HEK293T (cell line): Measurements from ENCODE around the gene ZNF829.

Experiments used
- CTCF ChIA-PET: fragments of 350-600 bp; formaldehyde crosslinking; extraction: SDS; loops from one replicate; lab custom pipeline; 2021; ENCODE audit warnings: antibody characterized with exemption, inconsistent platforms; lab: Yijun Ruan, JAX
- POLR2A ChIA-PET: fragments of 350-600 bp; formaldehyde crosslinking; extraction: SDS; loops from one replicate; lab custom pipeline; 2020; ENCODE audit warnings: antibody characterized with exemption, inconsistent platforms; lab: Yijun Ruan, JAX
- DNase-seq: peaks from one replicate; pipeline ENCODE4 v3.0.0; 2012; ENCODE audit warnings: mixed read lengths; ENCODE audit errors: extremely low spot score
- ARNT ChIP-seq: fragments of 450-650 bp; IDR thresholded peaks from 2 replicates; pipeline ENCODE4 v1.6.1; 2017; ENCODE audit warnings: mild to moderate bottlenecking
- BHLHE40 ChIP-seq: fragments of 450-650 bp; IDR thresholded peaks from 2 replicates; pipeline ENCODE4 v1.6.1; 2016; ENCODE audit warnings: mild to moderate bottlenecking, moderate library complexity, borderline replicate concordance
- CTBP1 ChIP-seq: fragments of 450-650 bp; IDR thresholded peaks from 2 replicates; pipeline ENCODE4 v1.6.1; 2016; ENCODE audit warnings: borderline replicate concordance
- ELF4 ChIP-seq: fragments of 450-650 bp; IDR thresholded peaks from 2 replicates; pipeline ENCODE4 v1.6.1; 2017; ENCODE audit warnings: antibody characterized with exemption
- FOXA1 ChIP-seq: fragments of 450-650 bp; IDR thresholded peaks from 2 replicates; pipeline ENCODE4 v1.6.1; 2016; ENCODE audit warnings: mild to moderate bottlenecking
- FOXK2 ChIP-seq: fragments of 450-650 bp; IDR thresholded peaks from 2 replicates; pipeline ENCODE4 v1.6.1; 2016; ENCODE audit warnings: mild to moderate bottlenecking
- FOXM1 ChIP-seq: fragments of 450-650 bp; IDR thresholded peaks from 2 replicates; pipeline ENCODE4 v1.6.1; 2017; ENCODE audit warnings: mild to moderate bottlenecking, borderline replicate concordance
- HDGF ChIP-seq: fragments of 450-650 bp; IDR thresholded peaks from 2 replicates; pipeline ENCODE4 v1.6.1; 2017; ENCODE audit warnings: antibody characterized with exemption, borderline replicate concordance
- L3MBTL2 ChIP-seq: fragments of 450-650 bp; conservative IDR thresholded peaks from 2 replicates; pipeline ENCODE4 v1.6.1; 2016; ENCODE audit warnings: mild to moderate bottlenecking
- LEF1 ChIP-seq: fragments of 450-650 bp; IDR thresholded peaks from 2 replicates; pipeline ENCODE4 v1.6.1; 2017; ENCODE audit warnings: mild to moderate bottlenecking, borderline replicate concordance
- NFRKB ChIP-seq: fragments of 450-650 bp; IDR thresholded peaks from 2 replicates; pipeline ENCODE4 v1.6.1; 2016; ENCODE audit warnings: mild to moderate bottlenecking, moderate library complexity
- PKNOX1 ChIP-seq: fragments of 450-650 bp; IDR thresholded peaks from 2 replicates; pipeline ENCODE4 v1.6.1; 2016
- SP1 ChIP-seq: fragments of 450-650 bp; IDR thresholded peaks from 2 replicates; pipeline ENCODE4 v1.6.1; 2017
- SUZ12 ChIP-seq: fragments of 450-650 bp; IDR thresholded peaks from 2 replicates; pipeline ENCODE4 v1.6.1; 2016; ENCODE audit warnings: mild to moderate bottlenecking
- TARDBP ChIP-seq: fragments of 450-650 bp; IDR thresholded peaks from 2 replicates; pipeline ENCODE4 v1.6.1; 2016
- ZNF384 ChIP-seq: fragments of 450-650 bp; IDR thresholded peaks from 2 replicates; pipeline ENCODE4 v1.6.1; 2016

ZNF829 gene

DNA sequence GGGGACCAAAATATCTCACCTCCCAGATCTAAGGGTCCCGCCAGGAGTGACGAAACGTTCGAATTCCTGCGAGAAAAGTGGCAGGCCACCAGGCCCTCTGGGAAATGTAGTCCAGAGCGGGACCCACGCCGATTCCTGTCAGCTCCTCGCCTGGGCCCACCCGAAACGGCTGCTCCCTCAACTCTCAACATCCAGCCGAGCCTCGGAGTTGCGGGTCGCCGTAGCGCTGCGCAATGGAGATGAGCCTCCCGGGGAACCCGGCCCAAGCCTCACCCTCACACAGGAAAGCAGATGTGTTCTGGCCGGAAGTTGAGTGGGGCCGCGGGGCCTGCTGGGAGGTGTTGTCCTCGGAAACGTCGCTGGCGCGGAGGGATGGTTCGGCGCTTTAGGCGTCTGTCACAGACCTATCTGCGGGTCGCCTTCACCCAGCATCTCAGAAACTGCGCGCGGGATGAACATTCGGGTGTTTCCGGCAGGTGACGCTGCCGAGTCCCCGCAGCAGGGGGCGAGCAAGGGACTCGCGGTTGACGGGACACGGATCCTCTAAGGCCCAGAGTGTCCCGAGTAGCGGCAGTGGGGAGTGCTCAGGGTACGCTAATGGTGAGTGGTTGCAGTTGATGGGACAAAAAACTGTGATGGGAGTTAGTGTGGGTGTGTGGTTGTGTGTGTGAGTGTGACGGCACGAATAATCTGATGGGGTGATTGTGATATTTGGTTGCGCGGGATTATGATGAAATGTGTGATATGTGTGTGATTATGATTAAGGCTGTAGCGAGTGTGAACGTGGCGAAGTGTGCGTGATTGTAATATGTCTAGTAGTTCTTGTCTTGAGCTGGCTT lies at the start of gene ZNF829, which contains the start of gene ZNF568:
ZNF829 (minus strand) TSS at position 300 of the 839 bp plus-strand sequence. CDS start 1,124 bp downstream, outside the sequence.
ZNF568 (plus strand) TSS at position 341 of the 839 bp plus-strand sequence. CDS start 6,439 bp downstream, outside the sequence.
- ChIA-PET POLR2A (no interaction called here), CTCF (no interaction called here)
- peak; percentile 79 for DNase-seq
- TF ChIP-seq TARDBP (peak; percentile 61; the same call in 1 of the 2 replicates), FOXM1 (no peak), FOXK2 (no peak), ARNT (no peak), SP1 (no peak), NFRKB (no peak), L3MBTL2 (peak; percentile 61; the same call in 1 of the 2 replicates), CTBP1 (no peak), PKNOX1 (peak; percentile 38; the same call in 1 of the 2 replicates)

GRCh38 chr19:36963280-36963679 lies 47.2 kb upstream of the ZNF829 start:
- POLR2A ChIA-PET = no interaction called here
- TF ChIP-seq BHLHE40 (no peak), SP1 (no peak), SUZ12 (no peak), ZNF384 (no peak), TARDBP (no peak), PKNOX1 (no peak), FOXA1 (no peak), HDGF (no peak), FOXM1 (no peak), ARNT (no peak), L3MBTL2 (no peak), NFRKB (no peak), CTBP1 (no peak), FOXK2 (no peak)
- no peak for DNase-seq
- CTCF ChIA-PET = no interaction called here

DNA sequence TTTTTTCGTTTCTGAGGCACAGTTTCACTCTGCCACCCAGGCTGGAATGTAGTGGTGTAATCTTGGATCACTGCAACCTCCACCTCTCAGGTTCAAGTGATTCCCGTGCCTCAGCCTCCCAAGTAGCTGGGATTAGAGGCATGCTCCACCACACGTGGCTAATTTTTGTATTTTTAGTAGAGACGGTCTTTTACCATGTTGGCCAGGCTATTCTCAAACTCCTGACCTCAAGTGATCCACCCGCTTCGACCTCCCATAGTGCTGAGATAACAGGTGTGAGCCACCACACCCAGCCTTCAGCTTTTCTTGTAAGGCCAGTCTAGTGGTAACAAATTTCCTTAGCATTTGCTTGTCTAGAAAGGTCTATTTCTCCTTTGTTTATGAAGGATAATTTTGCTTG lies 46.3 kb upstream of the ZNF829 start:
- ChIA-PET POLR2A (no interaction called here), CTCF (no interaction called here)
- no peak for TF ChIP-seq FOXA1
- TF ChIP-seq ELF4 = no peak
- TF ChIP-seq LEF1 = no peak
- TF ChIP-seq ZNF384 = no peak
- TF ChIP-seq PKNOX1 = no peak
- no peak for TF ChIP-seq TARDBP
- no peak for TF ChIP-seq L3MBTL2
- no peak for TF ChIP-seq SUZ12
- no peak for TF ChIP-seq HDGF
- no peak for TF ChIP-seq ARNT
- TF ChIP-seq NFRKB = no peak
- TF ChIP-seq FOXK2 = no peak
- no peak for DNase-seq

GRCh38 chr19:36950335-36951119 lies 34.4 kb upstream of the ZNF829 start:
- ChIA-PET POLR2A (no interaction called here), CTCF (no interaction called here)
- TF ChIP-seq FOXA1 = no peak
- DNase-seq = no peak

- no peak for DNase-seq
- POLR2A ChIA-PET = no interaction called here
- CTCF ChIA-PET = no interaction called here
- no peak for TF ChIP-seq LEF1
- no peak for TF ChIP-seq CTBP1
- no peak for TF ChIP-seq ARNT
- no peak for TF ChIP-seq FOXA1
- no peak for TF ChIP-seq TARDBP
- TF ChIP-seq HDGF = no peak
- TF ChIP-seq FOXM1 = no peak
- TF ChIP-seq ZNF384 = no peak
- TF ChIP-seq BHLHE40 = no peak
- TF ChIP-seq SP1 = no peak
- TF ChIP-seq ELF4 = no peak
- TF ChIP-seq L3MBTL2 = no peak
- TF ChIP-seq FOXK2 = no peak
- TF ChIP-seq SUZ12 = no peak
Observed at GRCh38 chr19:36939153-36939552, 23.1 kb upstream of the ZNF829 start.

DNA sequence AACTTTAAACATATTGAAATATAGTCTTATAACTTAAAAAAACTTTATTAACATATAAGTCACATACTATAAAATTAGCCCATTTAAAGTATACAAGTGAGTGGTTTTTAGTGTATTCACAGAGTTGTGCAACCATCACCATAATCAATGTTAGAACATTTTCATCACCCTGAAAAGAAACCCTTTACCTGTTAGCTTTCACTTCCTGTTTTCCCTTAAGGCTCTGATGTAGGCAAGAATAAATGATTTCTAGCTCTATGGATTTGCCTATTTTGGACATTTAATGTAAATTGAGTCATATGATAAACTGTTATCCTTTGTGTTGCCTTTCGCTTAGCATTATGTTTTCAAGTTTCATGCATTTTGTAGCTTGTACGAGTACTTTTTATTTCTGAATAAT lies 15.6 kb upstream of the ZNF829 start:
- ChIA-PET CTCF (no interaction called here), POLR2A (no interaction called here)
- no peak for DNase-seq

More for the DNA sequence above, 15.6 kb upstream of the ZNF829 start:
- no peak for TF ChIP-seq BHLHE40
- TF ChIP-seq TARDBP = no peak
- no peak for TF ChIP-seq HDGF
- no peak for TF ChIP-seq LEF1
- no peak for TF ChIP-seq PKNOX1
- no peak for TF ChIP-seq ZNF384
- TF ChIP-seq L3MBTL2 = no peak
- TF ChIP-seq ARNT = no peak
- no peak for TF ChIP-seq FOXK2
- no peak for TF ChIP-seq CTBP1
